Measurements from ENCODE around the gene CYREN.
"Not testable (repeated sequence)": the region's sequence is repeated elsewhere in the genome, so short reads cannot be mapped to it uniquely, and the experiment has no call there.

CYREN gene

GRCh38 chr7:135174941-135175340 lies 4.4 kb upstream of the CYREN start:
- no peak for TF ChIP-seq CTCF (IDR thresholded peaks at IDR 0.05; ENCODE audit: extremely low read depth, missing control alignments)
- no peak for DNase-seq (ENCODE audit: low spot score)

GRCh38 chr7:135173916-135174315 lies 3.4 kb upstream of the CYREN start:
- DNase-seq (ENCODE audit: low spot score) = not testable (repeated sequence)

GRCh38 chr7:135171581-135172291 lies 1.2 kb upstream of the CYREN start:
- not testable (repeated sequence) for DNase-seq (ENCODE audit: low spot score)

GRCh38 chr7:135170998-135171481 lies 533 bp upstream of the CYREN start:
- DNase-seq (ENCODE audit: low spot score) = not testable (repeated sequence)

GRCh38 chr7:135169964-135170273 lies 588 bp downstream of the CYREN start:
- no peak for DNase-seq (ENCODE audit: low spot score)
- TF ChIP-seq CTCF (IDR thresholded peaks at IDR 0.05; ENCODE audit: extremely low read depth, missing control alignments) = no peak

- peak; percentile 67 for TF ChIP-seq CTCF (IDR thresholded peaks at IDR 0.05; ENCODE audit: extremely low read depth, missing control alignments)
- DNase-seq (ENCODE audit: low spot score) = peak; percentile 80
Measured at GRCh38 chr7:135169141-135169963, 1.2 kb downstream of the CYREN start.

- no peak for DNase-seq (ENCODE audit: low spot score)
- no peak for TF ChIP-seq CTCF (IDR thresholded peaks at IDR 0.05; ENCODE audit: extremely low read depth, missing control alignments)
Measured at GRCh38 chr7:135168489-135169140, 1.9 kb downstream of the CYREN start.

- DNase-seq (ENCODE audit: low spot score) = no peak
Measured at GRCh38 chr7:135168001-135168400, 2.5 kb downstream of the CYREN start.

More at GRCh38 chr7:135168001-135168400, 2.5 kb downstream of the CYREN start:
- TF ChIP-seq CTCF (IDR thresholded peaks at IDR 0.05; ENCODE audit: extremely low read depth, missing control alignments) = no peak

Measured in GM20000 (cell line).